Astrocyte (in vitro differentiated cells and primary cell): Measurements from ENCODE around the gene PCBP4. TPM values are rescaled to one million over a fixed set of nuclear protein-coding genes. Genes with fewer than 3 reads are reported as not detected.
A peak's percentile ranks its signal among the peaks of the same experiment; 100 is the strongest.

Source experiments
- DNase-seq: peaks from one replicate; pipeline ENCODE4 v3.0.0-alpha.2; 2010; ENCODE audit warnings: low read depth
- FAIRE-seq: peaks from 2 replicates; lab custom pipeline; 2011; peaks lifted over from hg19 to GRCh38; lab: Jason Lieb, UNC
- H2AFZ ChIP-seq: 2 replicates; pipeline ENCODE4 v1.6.0; 2012; ENCODE audit warnings: low read depth, low read length, inconsistent platforms
- H3K27ac ChIP-seq: 2 replicates; pipeline ENCODE4 v1.5.1; 2011; ENCODE audit warnings: low read depth, low read length, inconsistent platforms
- H3K27me3 ChIP-seq: 2 replicates; pipeline ENCODE4 v1.6.0; 2011; ENCODE audit warnings: low read length, inconsistent platforms; ENCODE audit not compliant: insufficient read depth
- H3K36me3 ChIP-seq: 2 replicates; pipeline ENCODE4 v1.5.1; 2011; ENCODE audit warnings: low read length, inconsistent platforms; ENCODE audit not compliant: insufficient read depth
- H3K4me1 ChIP-seq: 2 replicates; pipeline ENCODE4 v1.5.1; 2011; ENCODE audit warnings: low read length, inconsistent platforms; ENCODE audit not compliant: insufficient read depth
- H3K4me2 ChIP-seq: 2 replicates; pipeline ENCODE4 v1.6.0; 2012; ENCODE audit warnings: low read length, inconsistent platforms
- H3K4me3 ChIP-seq: 2 replicates; pipeline ENCODE4 v1.5.1; 2011; ENCODE audit warnings: low read depth, mild to moderate bottlenecking, low read length, inconsistent platforms; ENCODE audit not compliant: insufficient read depth
- H3K79me2 ChIP-seq: 2 replicates; pipeline ENCODE4 v1.6.0; 2012; ENCODE audit warnings: mild to moderate bottlenecking, low read length, inconsistent platforms; ENCODE audit not compliant: insufficient read depth
- H3K9ac ChIP-seq: 2 replicates; pipeline ENCODE4 v1.6.0; 2012; ENCODE audit warnings: mild to moderate bottlenecking, low read length, inconsistent platforms
- H3K9me3 ChIP-seq: 2 replicates; pipeline ENCODE4 v1.5.1; 2012; ENCODE audit warnings: low read depth, mild to moderate bottlenecking, low read length, inconsistent platforms; ENCODE audit not compliant: insufficient read depth
- H4K20me1 ChIP-seq: 2 replicates; pipeline ENCODE4 v1.6.0; 2012; ENCODE audit warnings: low read length, inconsistent platforms; ENCODE audit not compliant: insufficient read depth
- H3K27ac Mint-ChIP-seq: one replicate; pipeline ENCODE4 v1.8.0; 2021; ENCODE audit warnings: mild to moderate bottlenecking, mixed read lengths; ENCODE audit not compliant: unreplicated experiment
- H3K27me3 Mint-ChIP-seq: one replicate; pipeline ENCODE4 v1.8.0; 2021; ENCODE audit warnings: low read depth, mixed read lengths; ENCODE audit not compliant: unreplicated experiment
- H3K36me3 Mint-ChIP-seq: one replicate; pipeline ENCODE4 v1.8.0; 2021; ENCODE audit warnings: low read depth, mixed read lengths; ENCODE audit not compliant: unreplicated experiment
- H3K4me1 Mint-ChIP-seq: one replicate; pipeline ENCODE4 v1.8.0; 2021; ENCODE audit warnings: low read depth, mixed read lengths; ENCODE audit not compliant: unreplicated experiment
- H3K4me3 Mint-ChIP-seq: one replicate; pipeline ENCODE4 v1.8.0; 2021; ENCODE audit warnings: mild to moderate bottlenecking, moderate library complexity, mixed read lengths; ENCODE audit not compliant: unreplicated experiment
- H3K9me3 Mint-ChIP-seq: one replicate; pipeline ENCODE4 v1.8.0; 2021; ENCODE audit warnings: mild to moderate bottlenecking, mixed read lengths; ENCODE audit not compliant: unreplicated experiment
- EZH2 ChIP-seq: IDR thresholded peaks from 2 replicates; pipeline ENCODE4 v1.6.1; 2012; ENCODE audit warnings: mild to moderate bottlenecking, low read length, inconsistent platforms; ENCODE audit not compliant: insufficient read depth
- total RNA-seq: library from RNA; stranded (reverse); gene quantifications from 2 replicates; pipeline ENCODE4 v1.2.1, GENCODE V29; 2021
- TF ChIP-seq, protein P1 (sequence below): IDR thresholded peaks from 2 replicates; pipeline ENCODE4 v1.5.1; 2011; ENCODE audit warnings: low read depth, mild to moderate bottlenecking, inconsistent platforms, low read length, moderate library complexity; ENCODE audit not compliant: insufficient read depth

Gene PCBP4
- total RNA-seq, 1 donor from 2014 or later = 102 TPM

- no peak overlapping the region for H3K4me3 ChIP-seq
- peaks cover 38% of the 10 kb centered on the region for H3K27me3 Mint-ChIP-seq
- no peak overlapping the region for H3K4me3 Mint-ChIP-seq
- H3K4me1 ChIP-seq = peaks cover 21% of the 10 kb centered on the region
- TF ChIP-seq, protein P1, sequence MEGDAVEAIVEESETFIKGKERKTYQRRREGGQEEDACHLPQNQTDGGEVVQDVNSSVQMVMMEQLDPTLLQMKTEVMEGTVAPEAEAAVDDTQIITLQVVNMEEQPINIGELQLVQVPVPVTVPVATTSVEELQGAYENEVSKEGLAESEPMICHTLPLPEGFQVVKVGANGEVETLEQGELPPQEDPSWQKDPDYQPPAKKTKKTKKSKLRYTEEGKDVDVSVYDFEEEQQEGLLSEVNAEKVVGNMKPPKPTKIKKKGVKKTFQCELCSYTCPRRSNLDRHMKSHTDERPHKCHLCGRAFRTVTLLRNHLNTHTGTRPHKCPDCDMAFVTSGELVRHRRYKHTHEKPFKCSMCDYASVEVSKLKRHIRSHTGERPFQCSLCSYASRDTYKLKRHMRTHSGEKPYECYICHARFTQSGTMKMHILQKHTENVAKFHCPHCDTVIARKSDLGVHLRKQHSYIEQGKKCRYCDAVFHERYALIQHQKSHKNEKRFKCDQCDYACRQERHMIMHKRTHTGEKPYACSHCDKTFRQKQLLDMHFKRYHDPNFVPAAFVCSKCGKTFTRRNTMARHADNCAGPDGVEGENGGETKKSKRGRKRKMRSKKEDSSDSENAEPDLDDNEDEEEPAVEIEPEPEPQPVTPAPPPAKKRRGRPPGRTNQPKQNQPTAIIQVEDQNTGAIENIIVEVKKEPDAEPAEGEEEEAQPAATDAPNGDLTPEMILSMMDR = no peak
- no peak for TF ChIP-seq EZH2
- no peak overlapping the region for H3K9ac ChIP-seq
- peaks cover 3% of the 10 kb centered on the region for H3K9me3 Mint-ChIP-seq
- H3K4me2 ChIP-seq = no peak overlapping the region
- no peaks in the 10 kb centered on the region for H3K36me3 ChIP-seq
- no peaks in the 10 kb centered on the region for H3K27me3 ChIP-seq
- H3K27ac Mint-ChIP-seq = no peak overlapping the region
- no peak overlapping the region for H2AFZ ChIP-seq
- FAIRE-seq (no peak), DNase-seq (no peak)
- peaks cover 21% of the 10 kb centered on the region for H3K79me2 ChIP-seq
- H4K20me1 ChIP-seq = peaks cover 15% of the 10 kb centered on the region
- H3K36me3 Mint-ChIP-seq = peaks cover 10% of the 10 kb centered on the region
- H3K9me3 ChIP-seq = no peaks in the 10 kb centered on the region
- no peak overlapping the region for H3K27ac ChIP-seq
- H3K4me1 Mint-ChIP-seq = peaks cover 6% of the 10 kb centered on the region
Observed at GRCh38 chr3:51944451-51945021, 22.7 kb downstream of the PCBP4 start.

DNA sequence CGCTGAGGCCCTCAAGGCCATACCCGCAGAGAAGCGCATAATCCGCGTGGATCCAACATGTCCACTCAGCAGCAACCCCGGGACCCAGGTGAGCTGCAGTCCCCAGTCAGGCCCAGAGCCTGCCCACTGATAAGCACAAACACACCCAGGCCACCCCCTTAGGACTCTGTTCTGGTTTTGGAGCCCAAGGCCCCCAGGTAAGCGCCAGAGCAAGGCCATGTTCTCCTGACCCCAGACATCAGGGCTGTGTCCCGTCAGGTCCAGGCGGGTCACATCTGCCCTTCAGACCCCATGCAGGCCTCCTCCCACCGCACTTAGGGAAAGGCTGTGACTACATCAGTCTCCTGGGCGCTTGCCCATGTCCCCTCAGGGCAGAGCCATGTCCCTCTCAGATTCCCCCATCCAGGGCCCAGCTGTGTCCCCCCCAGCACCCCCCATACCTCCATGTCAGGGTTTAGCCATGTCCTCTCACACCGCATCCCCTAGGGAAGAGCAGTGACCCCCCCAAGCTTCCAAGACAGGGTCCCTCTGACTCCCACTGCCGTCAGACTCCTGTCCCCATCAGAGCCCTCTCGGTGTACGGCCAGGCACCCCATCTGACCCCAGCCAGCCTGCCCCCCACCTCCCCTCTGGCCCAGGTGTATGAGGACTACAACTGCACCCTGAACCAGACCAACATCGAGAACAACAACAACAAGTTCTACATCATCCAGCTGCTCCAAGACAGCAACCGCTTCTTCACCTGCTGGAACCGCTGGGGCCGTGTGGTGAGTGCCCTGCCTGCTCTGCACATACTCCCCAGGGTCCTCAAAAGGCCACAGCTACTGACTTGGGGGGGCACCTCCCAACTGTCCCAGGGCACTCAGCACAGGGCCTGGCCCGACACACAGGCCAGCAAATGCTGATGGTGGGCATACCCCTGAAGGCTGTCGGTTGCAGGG is 23.5 kb downstream of the PCBP4 start:
- no peak overlapping the region for H3K9ac ChIP-seq

More for the DNA sequence above, 23.5 kb downstream of the PCBP4 start:
- Histone ChIP-seq H3K4me2 (peak overlapping the region; percentile 88), H3K4me3 (no peak overlapping the region), H3K36me3 (no peaks in the 10 kb centered on the region), H2AFZ (peak overlapping the region; percentile 85), H3K4me1 (peaks cover 21% of the 10 kb centered on the region), H3K27ac (no peak overlapping the region), H3K27me3 (no peaks in the 10 kb centered on the region), H3K79me2 (peaks cover 30% of the 10 kb centered on the region), H3K9me3 (no peaks in the 10 kb centered on the region), H4K20me1 (peaks cover 22% of the 10 kb centered on the region)
- no peak for DNase-seq
- Mint-ChIP-seq H3K9me3 (peaks cover 3% of the 10 kb centered on the region), H3K36me3 (peaks cover 10% of the 10 kb centered on the region), H3K4me1 (peaks cover 6% of the 10 kb centered on the region), H3K27ac (no peak overlapping the region), H3K4me3 (peak overlapping the region; percentile 27), H3K27me3 (peaks cover 31% of the 10 kb centered on the region)
- FAIRE-seq = no peak
- TF ChIP-seq, protein P1 = no peak
- no peak for TF ChIP-seq EZH2
